ENCODE results near the gene SERPINA5.

GRCh38 chr14:94602722-94603121 is 21.5 kb downstream of the SERPINA5 start:
- no peak for TF ChIP-seq EZH2 (optimal IDR thresholded peaks at IDR 0.05; ENCODE audit: low read depth, low read length)
- TF ChIP-seq CTCF (IDR thresholded peaks at IDR 0.05; ENCODE audit: low read length): no peak
